Muscle of leg (tissue), 11 donors: Measurements from ENCODE around the gene MLLT3. TPM values are rescaled to one million over a fixed set of nuclear protein-coding genes. Genes with fewer than 3 reads are reported as not detected.
A peak's percentile ranks its signal among the peaks of the same experiment; 100 is the strongest.

Source experiments
- DNase-seq: peaks from one replicate; pipeline ENCODE4 v3.0.0; 2013
- H3K27ac ChIP-seq: one replicate; pipeline ENCODE4 v1.5.1; 2013; ENCODE audit warnings: mild to moderate bottlenecking, low read length, control low read depth
- H3K27me3 ChIP-seq: one replicate; pipeline ENCODE4 v1.6.1; 2013; ENCODE audit warnings: low read length; ENCODE audit not compliant: control insufficient read depth, insufficient read depth
- H3K36me3 ChIP-seq: one replicate; pipeline ENCODE4 v1.6.1; 2013; ENCODE audit warnings: low read length; ENCODE audit not compliant: control insufficient read depth, insufficient read depth
- H3K4me1 ChIP-seq: one replicate; pipeline ENCODE4 v1.6.1; 2013; ENCODE audit warnings: low read length; ENCODE audit not compliant: control insufficient read depth, insufficient read depth
- H3K4me3 ChIP-seq: one replicate; pipeline ENCODE4 v1.5.1; 2013; ENCODE audit warnings: low read length, control low read depth
- H3K9me3 ChIP-seq: replicated peaks from 2 replicates; pipeline ENCODE4 v1.6.1; 2013; ENCODE audit warnings: low read depth, low read length; ENCODE audit not compliant: control insufficient read depth
- WGBS: methylation state at CpG from one replicate; pipeline ENCODE4 v1.1.5; 2013; ENCODE audit warnings: missing lambda C conversion rate; ENCODE audit not compliant: insufficient coverage; 5-methylcytosine and 5-hydroxymethylcytosine counted together
- polyA plus RNA-seq, 8 donors: library from polyadenylated mRNA; unstranded; fragments of 120-200 nt; gene quantifications; one replicate each; pipeline versions ENCODE4 v1.2.1 to v1.2.3, GENCODE V29; 2013; ENCODE audit warnings: inconsistent platforms in 1 of 8, low replicate concordance in 1 of 8; ENCODE audit not compliant: insufficient read length in 8 of 8, insufficient read depth in 1 of 8
- total RNA-seq: library from RNA; stranded (reverse); fragments of 120-200 nt; gene quantifications from one replicate; pipeline ENCODE4 v1.2.4, GENCODE V29; 2013

Gene MLLT3
- total and polyA plus RNA-seq, 9 donors: 61.9 to 101 (median 84.5) TPM

- Histone ChIP-seq H3K27me3 (no peaks in the 10 kb centered on the region), H3K36me3 (no peaks in the 10 kb centered on the region), H3K27ac (no peak overlapping the region), H3K9me3 (no peaks in the 10 kb centered on the region), H3K4me3 (no peak overlapping the region), H3K4me1 (no peaks in the 10 kb centered on the region)
- no peak for DNase-seq
- no CpG with 5 or more reads among the region's 8 CpGs for WGBS
Observed at GRCh38 chr9:20398536-20399338, 223.6 kb downstream of the MLLT3 start.

GRCh38 chr9:20397348-20397747 is 225.0 kb downstream of the MLLT3 start:
- no peaks in the 10 kb centered on the region for H3K27me3 ChIP-seq
- no peak overlapping the region for H3K27ac ChIP-seq
- no peaks in the 10 kb centered on the region for H3K9me3 ChIP-seq
- H3K4me1 ChIP-seq: no peaks in the 10 kb centered on the region
- no peak overlapping the region for H3K4me3 ChIP-seq
- no peaks in the 10 kb centered on the region for H3K36me3 ChIP-seq
- no peak for DNase-seq
- WGBS: 52% methylated on average over 3 of the region's 4 CpGs

- no peaks in the 10 kb centered on the region for H3K27me3 ChIP-seq
- DNase-seq: no peak
- H3K4me1 ChIP-seq: no peaks in the 10 kb centered on the region
- H3K36me3 ChIP-seq: no peaks in the 10 kb centered on the region
- WGBS: no CpG with 5 or more reads among the region's 2 CpGs
- H3K9me3 ChIP-seq: no peaks in the 10 kb centered on the region
- H3K27ac ChIP-seq: no peak overlapping the region
- H3K4me3 ChIP-seq: no peak overlapping the region
Observed at GRCh38 chr9:20396509-20396908, 225.8 kb downstream of the MLLT3 start.

- no CpG with 5 or more reads among the region's 2 CpGs for WGBS
- H3K9me3 ChIP-seq: no peaks in the 10 kb centered on the region
- no peaks in the 10 kb centered on the region for H3K4me1 ChIP-seq
- no peaks in the 10 kb centered on the region for H3K27me3 ChIP-seq
- H3K4me3 ChIP-seq: no peak overlapping the region
- no peaks in the 10 kb centered on the region for H3K36me3 ChIP-seq
- no peak overlapping the region for H3K27ac ChIP-seq
- no peak for DNase-seq
Observed at GRCh38 chr9:20395651-20396050, 226.6 kb downstream of the MLLT3 start.

GRCh38 chr9:20394969-20395368 is 227.3 kb downstream of the MLLT3 start:
- WGBS: 80% methylated on average over 2 of the region's 5 CpGs
- no peaks in the 10 kb centered on the region for H3K4me1 ChIP-seq
- no peak for DNase-seq
- no peak overlapping the region for H3K4me3 ChIP-seq
- H3K9me3 ChIP-seq: no peaks in the 10 kb centered on the region
- no peaks in the 10 kb centered on the region for H3K27me3 ChIP-seq
- H3K27ac ChIP-seq: no peak overlapping the region
- no peaks in the 10 kb centered on the region for H3K36me3 ChIP-seq

GRCh38 chr9:20391208-20391607 is 231.1 kb downstream of the MLLT3 start:
- Histone ChIP-seq H3K4me1 (no peaks in the 10 kb centered on the region), H3K36me3 (no peaks in the 10 kb centered on the region), H3K27ac (no peak overlapping the region), H3K27me3 (no peaks in the 10 kb centered on the region), H3K4me3 (no peak overlapping the region), H3K9me3 (no peaks in the 10 kb centered on the region)
- DNase-seq: no peak
- 80% methylated on average over 1 of the region's 1 CpG for WGBS

GRCh38 chr9:20390400-20390799 is 231.9 kb downstream of the MLLT3 start:
- H3K4me3 ChIP-seq: no peak overlapping the region
- no peaks in the 10 kb centered on the region for H3K27me3 ChIP-seq
- no peak overlapping the region for H3K27ac ChIP-seq
- H3K9me3 ChIP-seq: no peaks in the 10 kb centered on the region
- no peak for DNase-seq
- H3K4me1 ChIP-seq: no peaks in the 10 kb centered on the region
- H3K36me3 ChIP-seq: no peaks in the 10 kb centered on the region

- no peaks in the 10 kb centered on the region for H3K9me3 ChIP-seq
- H3K4me1 ChIP-seq: no peaks in the 10 kb centered on the region
- no peaks in the 10 kb centered on the region for H3K36me3 ChIP-seq
- H3K27me3 ChIP-seq: no peaks in the 10 kb centered on the region
- no peak for DNase-seq
- no peak overlapping the region for H3K4me3 ChIP-seq
- no peak overlapping the region for H3K27ac ChIP-seq
- no CpG with 5 or more reads among the region's 3 CpGs for WGBS
Observed at GRCh38 chr9:20387062-20387461, 235.2 kb downstream of the MLLT3 start.

GRCh38 chr9:20384642-20385041 is 237.7 kb downstream of the MLLT3 start:
- Histone ChIP-seq H3K4me1 (no peaks in the 10 kb centered on the region), H3K27me3 (no peaks in the 10 kb centered on the region), H3K9me3 (no peaks in the 10 kb centered on the region), H3K4me3 (no peak overlapping the region), H3K27ac (no peak overlapping the region), H3K36me3 (no peaks in the 10 kb centered on the region)
- no CpG with 5 or more reads among the region's 2 CpGs for WGBS
- DNase-seq: no peak

- Histone ChIP-seq H3K36me3 (no peaks in the 10 kb centered on the region), H3K27ac (peak overlapping the region; percentile 50), H3K4me3 (peak overlapping the region; percentile 29), H3K27me3 (no peaks in the 10 kb centered on the region), H3K4me1 (no peaks in the 10 kb centered on the region), H3K9me3 (no peaks in the 10 kb centered on the region)
- DNase-seq: peak; percentile 47
- no CpG with 5 or more reads among the region's 2 CpGs for WGBS
Observed at GRCh38 chr9:20382460-20383071, 239.7 kb downstream of the MLLT3 start.
